Muscle of leg (tissue), 16 donors: ENCODE measurements around the gene PTPN7. TPM values are rescaled to one million over a fixed set of nuclear protein-coding genes. Genes with fewer than 3 reads are reported as not detected.

ENCODE experiments used
- DNase-seq: peaks from one replicate; pipeline ENCODE4 v3.0.0; 2013
- H3K27ac ChIP-seq: one replicate; pipeline ENCODE4 v1.5.1; 2013; ENCODE audit warnings: mild to moderate bottlenecking, low read length, control low read depth
- H3K27me3 ChIP-seq: one replicate; pipeline ENCODE4 v1.6.1; 2013; ENCODE audit warnings: low read length; ENCODE audit not compliant: control insufficient read depth, insufficient read depth
- H3K36me3 ChIP-seq: one replicate; pipeline ENCODE4 v1.6.1; 2013; ENCODE audit warnings: low read length; ENCODE audit not compliant: control insufficient read depth, insufficient read depth
- H3K4me1 ChIP-seq: one replicate; pipeline ENCODE4 v1.6.1; 2013; ENCODE audit warnings: low read length; ENCODE audit not compliant: control insufficient read depth, insufficient read depth
- H3K4me3 ChIP-seq: one replicate; pipeline ENCODE4 v1.5.1; 2013; ENCODE audit warnings: low read length, control low read depth
- H3K9me3 ChIP-seq: replicated peaks from 2 replicates; pipeline ENCODE4 v1.6.1; 2013; ENCODE audit warnings: low read depth, low read length; ENCODE audit not compliant: control insufficient read depth
- WGBS: methylation state at CpG from one replicate; pipeline ENCODE4 v1.1.5; 2013; ENCODE audit warnings: missing lambda C conversion rate; ENCODE audit not compliant: insufficient coverage; 5-methylcytosine and 5-hydroxymethylcytosine counted together
- long read RNA-seq, 11 donors: transcript quantifications; one replicate each; lab custom pipeline, GENCODE V29; 2026
- polyA plus RNA-seq, 8 donors: library from polyadenylated mRNA; unstranded; fragments of 120-200 nt; gene quantifications; one replicate each; pipeline versions ENCODE4 v1.2.1 to v1.2.3, GENCODE V29; 2013; ENCODE audit warnings: inconsistent platforms in 1 of 8, low replicate concordance in 1 of 8; ENCODE audit not compliant: insufficient read length in 8 of 8, insufficient read depth in 1 of 8
- total RNA-seq: library from RNA; stranded (reverse); fragments of 120-200 nt; gene quantifications from one replicate; pipeline ENCODE4 v1.2.4, GENCODE V29; 2013

Gene PTPN7
- total RNA-seq (0.44 TPM), polyA plus RNA-seq (1 to 10 TPM in 2 of 8 donors, under 1 TPM in 6; 0.45 to 1.1 (median 0.61) TPM)
- long read RNA-seq, donor 1, result 0 reads
- long read RNA-seq, donor 2, result 0 reads
- long read RNA-seq, donor 3, result 0 reads
- long read RNA-seq, donor 4, result 0 reads
- long read RNA-seq, donor 5, result 0 reads
- long read RNA-seq, donor 6, result 0 reads
- long read RNA-seq, donor 7, result 0 reads
- long read RNA-seq, donor 8, result 0 reads
- long read RNA-seq, donor 9, partial matches to known transcripts, result 0 of 1 reads
- long read RNA-seq, donor 9, other reads (novel, unspliced or antisense), result 0 of 1 reads
- long read RNA-seq, donor 10, result 0 reads
- long read RNA-seq, donor 11, result 0 reads

DNA sequence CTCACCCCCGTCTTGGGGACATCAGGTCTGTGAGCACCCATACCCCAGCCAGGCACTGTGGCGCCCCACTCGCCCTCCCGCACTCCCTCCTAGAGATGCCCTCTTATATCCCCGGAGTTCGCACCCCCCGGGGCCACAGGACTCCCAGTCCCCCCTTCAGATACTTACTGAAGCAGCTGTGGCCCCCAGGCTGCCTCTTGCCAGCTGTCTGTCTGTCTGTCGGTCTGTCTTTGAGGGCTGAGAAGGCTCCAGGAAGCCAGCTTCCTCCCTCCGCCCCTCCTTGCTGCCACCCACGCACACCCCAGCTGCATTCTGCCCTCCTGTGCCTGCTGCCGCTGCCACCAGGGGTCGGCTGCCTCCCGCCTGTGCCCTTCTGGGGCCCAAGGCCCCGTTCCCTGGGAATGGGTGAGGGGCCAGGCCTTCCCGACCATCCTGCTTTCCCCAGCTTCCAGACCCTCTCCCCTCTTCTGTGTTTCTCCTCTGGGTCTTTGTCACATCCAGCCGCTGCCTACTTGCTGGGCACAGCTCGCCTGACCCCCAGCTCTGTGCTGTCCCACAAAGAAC, at the start of gene PTPN7:
Gene PTPN7, minus strand, starts transcription at position 226 of the 564 bp plus-strand sequence. CDS start 1,200 bp downstream, outside the sequence.
- Histone ChIP-seq H3K9me3 (no peaks in the 10 kb centered on the region), H3K4me1 (peaks cover 34% of the 10 kb centered on the region), H3K36me3 (no peaks in the 10 kb centered on the region), H3K27me3 (peaks cover 2% of the 10 kb centered on the region), H3K27ac (peak within 1 kb of the TSS; percentile 7), H3K4me3 (peak within 1 kb of the TSS; percentile 13)
- DNase-seq, result no peak
- WGBS, result 71% methylated on average over 17 of the region's 17 CpGs

GRCh38 chr1:202208351-202208857, 48.0 kb upstream of the PTPN7 start:
- H3K4me3 ChIP-seq, result no peak overlapping the region
- 80% methylated on average over 5 of the region's 11 CpGs for WGBS
- H3K27me3 ChIP-seq, result peaks cover 40% of the 10 kb centered on the region
- DNase-seq, result no peak
- no peak overlapping the region for H3K27ac ChIP-seq
- no peaks in the 10 kb centered on the region for H3K9me3 ChIP-seq
- peaks cover 3% of the 10 kb centered on the region for H3K4me1 ChIP-seq
- H3K36me3 ChIP-seq, result no peaks in the 10 kb centered on the region

DNA sequence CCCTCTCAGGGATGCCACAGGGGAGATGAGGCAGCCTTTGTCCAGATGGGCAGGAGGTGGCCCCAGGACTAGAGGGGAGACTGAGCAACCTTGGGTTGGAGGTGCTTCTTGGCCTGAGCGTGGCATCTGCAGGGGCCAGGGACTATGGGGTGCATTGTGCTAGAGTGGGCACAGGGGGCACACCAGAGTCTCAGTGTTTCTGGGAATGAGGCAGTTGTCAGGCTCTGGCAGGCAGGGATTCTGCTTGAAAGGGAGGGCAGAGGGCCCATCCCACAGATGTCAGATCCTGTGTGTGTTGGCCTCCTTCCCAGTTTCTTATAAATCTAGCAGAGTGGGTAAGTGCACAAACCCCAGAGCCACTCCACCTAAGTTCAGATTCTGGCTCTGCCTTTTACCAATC, 46.9 kb upstream of the PTPN7 start:
- H3K9me3 ChIP-seq, result no peaks in the 10 kb centered on the region
- no peak overlapping the region for H3K4me3 ChIP-seq
- no peak overlapping the region for H3K27ac ChIP-seq
- no peaks in the 10 kb centered on the region for H3K36me3 ChIP-seq
- peaks cover 3% of the 10 kb centered on the region for H3K4me1 ChIP-seq
- peaks cover 29% of the 10 kb centered on the region for H3K27me3 ChIP-seq
- peak; percentile 51 for DNase-seq
- WGBS, result no CpG with 5 or more reads among the region's 1 CpG

- Histone ChIP-seq H3K4me3 (no peak overlapping the region), H3K27me3 (peaks cover 24% of the 10 kb centered on the region), H3K27ac (no peak overlapping the region), H3K4me1 (peaks cover 6% of the 10 kb centered on the region), H3K9me3 (no peaks in the 10 kb centered on the region), H3K36me3 (no peaks in the 10 kb centered on the region)
- no peak for DNase-seq
- 72% methylated on average over 3 of the region's 5 CpGs for WGBS
These were observed 45.3 kb upstream of the PTPN7 start for GRCh38 chr1:202205523-202206190.

- Histone ChIP-seq H3K4me3 (no peak overlapping the region), H3K4me1 (peaks cover 12% of the 10 kb centered on the region), H3K27ac (no peak overlapping the region), H3K36me3 (no peaks in the 10 kb centered on the region), H3K9me3 (no peaks in the 10 kb centered on the region), H3K27me3 (peaks cover 20% of the 10 kb centered on the region)
- DNase-seq, result no peak
- 10% methylated on average over 1 of the region's 1 CpG for WGBS
These were observed 43.7 kb upstream of the PTPN7 start for GRCh38 chr1:202204065-202204464.

DNA sequence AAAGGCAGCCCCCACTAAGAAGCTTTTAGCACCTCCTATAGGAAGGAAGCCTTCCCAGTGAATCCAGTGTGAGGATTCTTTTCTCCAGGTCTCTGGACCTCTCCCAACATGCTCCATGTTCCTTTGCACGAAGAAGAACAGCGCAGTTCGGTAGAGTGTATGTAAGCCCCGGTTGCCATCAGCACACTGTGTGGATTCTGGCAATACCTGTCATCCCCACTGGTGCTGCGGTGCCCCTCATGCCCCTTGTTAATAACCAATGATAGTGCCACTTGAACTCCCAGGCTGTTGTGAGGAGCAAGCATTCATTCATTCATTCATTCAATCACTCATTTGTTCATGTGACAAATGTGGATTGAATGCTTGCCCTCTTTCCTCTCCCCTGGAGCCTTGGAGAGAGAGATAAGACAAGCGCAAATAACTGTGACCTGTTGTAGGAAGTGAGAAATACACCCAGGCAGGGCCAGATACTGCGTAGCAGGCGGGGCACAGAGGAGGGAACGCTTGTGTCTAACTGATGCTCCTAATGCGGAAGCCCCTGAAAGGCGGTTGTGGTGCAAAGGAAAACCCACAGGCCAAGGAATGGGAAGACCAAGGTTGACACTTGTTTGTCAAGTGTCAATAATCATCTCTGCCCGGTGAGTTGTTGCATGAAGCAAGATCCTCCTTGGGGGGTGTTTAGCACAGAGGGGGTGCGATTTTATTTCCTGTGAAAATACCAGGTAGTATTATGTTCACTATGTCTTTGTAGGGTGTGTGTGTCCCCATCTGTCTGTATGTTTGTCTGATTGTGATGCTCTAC, 43.0 kb upstream of the PTPN7 start:
- Histone ChIP-seq H3K27ac (no peak overlapping the region), H3K27me3 (peaks cover 20% of the 10 kb centered on the region), H3K4me3 (no peak overlapping the region), H3K4me1 (peaks cover 14% of the 10 kb centered on the region), H3K9me3 (no peaks in the 10 kb centered on the region), H3K36me3 (no peaks in the 10 kb centered on the region)
- 72% methylated on average over 10 of the region's 13 CpGs for WGBS
- no peak for DNase-seq

DNA sequence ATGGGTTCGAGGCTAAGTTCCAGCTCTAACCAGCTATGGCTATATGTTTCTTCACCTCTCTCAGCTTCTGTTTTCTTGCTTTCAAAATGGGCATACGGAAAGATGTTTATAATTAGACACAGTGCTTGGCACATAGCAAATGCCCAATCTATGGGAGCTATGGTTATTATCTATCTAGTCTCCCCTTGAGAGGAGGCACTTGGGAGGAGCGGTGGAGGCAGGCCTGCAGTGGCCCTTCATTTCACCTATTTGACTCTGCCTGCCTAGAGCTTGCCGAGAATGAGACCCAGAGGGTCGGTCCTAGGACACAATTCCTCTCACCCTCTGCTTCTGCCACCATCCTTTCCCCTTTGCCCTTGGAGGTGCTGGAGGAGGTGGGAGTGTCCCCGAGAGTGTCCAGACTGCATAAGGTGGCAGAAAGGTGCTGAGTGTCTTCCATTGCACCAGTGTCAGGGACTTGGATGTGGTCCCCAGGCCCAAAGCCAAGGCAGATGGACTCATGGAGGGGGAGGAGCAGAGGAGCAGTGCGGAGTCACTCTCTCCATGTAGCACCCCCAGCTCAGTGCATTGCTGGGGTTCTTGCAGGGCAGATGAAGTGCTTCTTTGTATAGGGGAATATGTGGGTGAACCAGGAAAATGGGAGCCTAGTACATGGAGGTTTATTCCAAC, 42.2 kb upstream of the PTPN7 start:
- H3K27ac ChIP-seq, result no peak overlapping the region
- DNase-seq, result no peak
- H3K4me3 ChIP-seq, result no peak overlapping the region
- H3K36me3 ChIP-seq, result no peaks in the 10 kb centered on the region
- H3K9me3 ChIP-seq, result no peaks in the 10 kb centered on the region
- H3K4me1 ChIP-seq, result peaks cover 14% of the 10 kb centered on the region
- H3K27me3 ChIP-seq, result peaks cover 21% of the 10 kb centered on the region
- 90% methylated on average over 2 of the region's 7 CpGs for WGBS

- no peak overlapping the region for H3K27ac ChIP-seq
These were observed 41.6 kb upstream of the PTPN7 start for GRCh38 chr1:202201971-202202370.

DNA sequence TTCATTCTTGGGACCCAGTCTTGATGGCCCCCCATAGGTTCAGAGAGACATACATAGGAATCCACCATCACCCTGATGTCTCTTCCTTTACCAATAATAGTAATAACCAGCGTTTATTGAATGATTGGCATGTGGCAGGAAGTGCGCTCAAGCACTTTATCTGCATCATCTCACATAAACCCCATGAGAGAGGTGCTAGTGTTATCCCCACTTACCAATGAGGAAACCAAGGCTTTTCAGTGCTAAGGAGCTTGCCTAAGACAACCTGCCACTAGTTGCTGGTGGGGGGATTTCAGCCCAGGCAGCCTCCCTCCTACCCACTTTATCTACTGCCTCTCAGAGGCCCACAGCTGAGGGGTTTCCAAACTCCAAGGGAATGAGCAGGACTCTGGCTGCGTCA, 40.9 kb upstream of the PTPN7 start:
- Histone ChIP-seq H3K4me1 (peaks cover 11% of the 10 kb centered on the region), H3K27ac (no peak overlapping the region), H3K4me3 (no peak overlapping the region), H3K36me3 (no peaks in the 10 kb centered on the region), H3K9me3 (no peaks in the 10 kb centered on the region), H3K27me3 (peaks cover 30% of the 10 kb centered on the region)
- 80% methylated on average over 1 of the region's 3 CpGs for WGBS
- DNase-seq, result no peak

More at GRCh38 chr1:202201971-202202370, 41.6 kb upstream of the PTPN7 start:
- Histone ChIP-seq H3K36me3 (no peaks in the 10 kb centered on the region), H3K4me1 (peaks cover 11% of the 10 kb centered on the region), H3K4me3 (no peak overlapping the region), H3K27me3 (peaks cover 25% of the 10 kb centered on the region), H3K9me3 (no peaks in the 10 kb centered on the region)
- 52% methylated on average over 4 of the region's 4 CpGs for WGBS
- no peak for DNase-seq
